ENCODE results near the gene CLASP1. TPM values are rescaled to one million over a fixed set of nuclear protein-coding genes. Genes with fewer than 3 reads are reported as not detected.

The CLASP1 gene
- polyA plus RNA-seq, 10 donors, result 44.5 to 75.7 (median 54.0) TPM

- no peak for DNase-seq
Observed at GRCh38 chr2:121287956-121288355, 361.3 kb downstream of the CLASP1 start.

Other genes with a start within 250 kb of the CLASP1 start
- not detected for gene RNU4ATAC, start 118.6 kb downstream of the CLASP1 start, polyA plus RNA-seq (ENCODE audit: insufficient read length in 10 of 10)
- gene NIFK, start 87.4 kb upstream of the CLASP1 start, polyA plus RNA-seq (ENCODE audit: insufficient read length in 10 of 10), result 10 to 100 TPM; 47.3 to 71.9 (median 56.3) TPM
- gene TSN, start 106.2 kb upstream of the CLASP1 start, polyA plus RNA-seq (ENCODE audit: insufficient read length in 10 of 10), result 10 to 100 TPM; 46.5 to 59.1 (median 54.5) TPM